AG20443 (cell line): ENCODE results near the gene CSTF3.
A peak's percentile ranks its signal among the peaks of the same experiment; 100 is the strongest.
"Not testable (repeated sequence)": the region's sequence is repeated elsewhere in the genome, so short reads cannot be mapped to it uniquely, and the experiment has no call there.

ENCODE experiments used
- DNase-seq: peaks from one replicate; pipeline ENCODE4 v3.0.0; 2012; ENCODE audit warnings: low spot score, mixed read lengths

The CSTF3 gene

GRCh38 chr11:33160136-33160535, 1.1 kb downstream of the CSTF3 start:
- peak; percentile 15 for DNase-seq

- DNase-seq = not testable (repeated sequence)
These were observed 1.9 kb downstream of the CSTF3 start for GRCh38 chr11:33159378-33159867.

GRCh38 chr11:33158596-33159275, 2.5 kb downstream of the CSTF3 start:
- no peak for DNase-seq

- DNase-seq = no peak
These were observed 3.9 kb downstream of the CSTF3 start for GRCh38 chr11:33157103-33158027.

GRCh38 chr11:33151399-33151798, 9.9 kb downstream of the CSTF3 start:
- DNase-seq = no peak

GRCh38 chr11:33147559-33147958, 13.7 kb downstream of the CSTF3 start:
- no peak for DNase-seq

GRCh38 chr11:33135768-33136443, 25.4 kb downstream of the CSTF3 start:
- no peak for DNase-seq

GRCh38 chr11:33135216-33135615, 26.1 kb downstream of the CSTF3 start:
- DNase-seq = peak; percentile 58

GRCh38 chr11:33134276-33134675, 27.0 kb downstream of the CSTF3 start:
- DNase-seq = no peak

- DNase-seq = no peak
These were observed 27.5 kb downstream of the CSTF3 start for GRCh38 chr11:33133761-33134160.

GRCh38 chr11:33132510-33132909, 28.8 kb downstream of the CSTF3 start:
- no peak for DNase-seq

- no peak for DNase-seq
These were observed 32.5 kb downstream of the CSTF3 start for GRCh38 chr11:33128739-33129138.

- no peak for DNase-seq
These were observed 35.7 kb downstream of the CSTF3 start for GRCh38 chr11:33125611-33126010.

- DNase-seq = no peak
These were observed 36.3 kb downstream of the CSTF3 start for GRCh38 chr11:33125025-33125424.

GRCh38 chr11:33122696-33123095, 38.6 kb downstream of the CSTF3 start:
- not testable (repeated sequence) for DNase-seq

- DNase-seq = no peak
These were observed 44.7 kb downstream of the CSTF3 start for GRCh38 chr11:33116535-33116934.

- DNase-seq = no peak
These were observed 51.2 kb downstream of the CSTF3 start for GRCh38 chr11:33110083-33110482.

GRCh38 chr11:33109294-33109895, 51.9 kb downstream of the CSTF3 start:
- no peak for DNase-seq

- DNase-seq = no peak
These were observed 57.4 kb downstream of the CSTF3 start for GRCh38 chr11:33103836-33104235.

GRCh38 chr11:33094157-33094556, 67.1 kb downstream of the CSTF3 start:
- no peak for DNase-seq

GRCh38 chr11:33089776-33090175, 71.5 kb downstream of the CSTF3 start:
- no peak for DNase-seq

- DNase-seq = no peak
These were observed 75.3 kb downstream of the CSTF3 start for GRCh38 chr11:33086017-33086416.
